Adrenal gland (tissue), 12 donors: ENCODE results near the gene CTBP2. TPM values are rescaled to one million over a fixed set of nuclear protein-coding genes. Genes with fewer than 3 reads are reported as not detected.

ENCODE experiments used
- DNase-seq, 7 donors: peaks; one replicate each; pipeline ENCODE4 v3.0.0-alpha.2; 2019 to 2020
- H3K27ac ChIP-seq, 5 donors: fragments of 200-600 bp; sonication (generic) in 4 of 5; 1 replicate in 3 of 5; 2 replicates in 2 of 5; pipeline versions ENCODE4 v1.5.1 to v1.8.0; 2016 to 2020; ENCODE audit warnings: mild to moderate bottlenecking in 1 of 5
- H3K27me3 ChIP-seq: fragments of 200-600 bp; 2 replicates; pipeline ENCODE4 v1.8.0; 2021
- H3K36me3 ChIP-seq, 2 donors: fragments of 200-600 bp; replicated peaks in 1 of 2; 1 replicate in 1 of 2; 2 replicates in 1 of 2; pipeline versions ENCODE4 v1.5.1 to v1.8.0; 2018 to 2022
- H3K4me1 ChIP-seq, 2 donors: fragments of 200-600 bp; replicated peaks in 1 of 2; 1 replicate in 1 of 2; 2 replicates in 1 of 2; pipeline versions ENCODE4 v1.5.1 to v1.8.0; 2018 to 2021
- H3K4me3 ChIP-seq, 4 donors: fragments of 200-600 bp; sonication (generic) in 3 of 4; one replicate each; pipeline ENCODE4 v1.5.1; 2016 to 2018
- H3K9me3 ChIP-seq, 3 donors: fragments of 200-600 bp; sonication (generic) in 1 of 3; replicated peaks in 1 of 3; 1 replicate in 2 of 3; 2 replicates in 1 of 3; pipeline versions ENCODE4 v1.5.1 to v1.8.0; 2016 to 2021
- CTCF ChIP-seq, 6 experiments: fragments of 450-650 bp in 4 of 6; fragments of 200-600 bp in 2 of 6; sonication (generic) in 1 of 6; IDR thresholded peaks; 1 replicate in 5 of 6; 2 replicates in 1 of 6; pipeline versions ENCODE4 v1.5.1 to v1.8.0; 2016 to 2021; ENCODE audit warnings: antibody characterized with exemption in 6 of 6, mild to moderate bottlenecking in 2 of 6, moderate library complexity in 1 of 6
- POLR2A ChIP-seq, 2 donors: fragments of 450-650 bp; IDR thresholded peaks; one replicate each; pipeline ENCODE4 v1.6.1; 2017; ENCODE audit warnings: antibody characterized with exemption in 2 of 2, mild to moderate bottlenecking in 2 of 2, moderate library complexity in 1 of 2
- WGBS, 4 donors: extraction: QIAGEN DNeasy Blood & Tissue Kit in 2 of 4; methylation state at CpG; one replicate each; pipeline versions ENCODE4 v1.1.5 to v1.1.7; 2013 to 2017; 5-methylcytosine and 5-hydroxymethylcytosine counted together
- intact Hi-C, 2 donors: fragments of 100-400 bp; cut with DNase I; formaldehyde crosslinking; loops; one replicate each; pipeline versions ENCODE4 v1.14.1 to v1.15.0; 2022 to 2023
- polyA plus RNA-seq, 3 donors: library from polyadenylated mRNA; stranded (reverse); fragments of 200-250 nt in 2 of 3; fragments of 350-450 nt in 1 of 3; fragmentation: Illumina TruSeq in 1 of 3; extraction: RNeasy Lipid Tissue Mini Kit (QIAGEN cat#74804) in 1 of 3; gene quantifications; one replicate each; pipeline ENCODE4 v1.2.3, GENCODE V29; 2013 to 2014
- total RNA-seq, 9 donors: library from RNA; depleted of rRNA in 4 of 9; stranded (reverse); fragments of >200 nt in 4 of 9; fragments of 120-200 nt in 1 of 9; fragmentation: NEBNext Ultra II Directional in 1 of 9; extraction: Animal tissue kit (Norgen Biotek cat#: 25700) in 1 of 9; gene quantifications; one replicate each; pipeline versions ENCODE4 v1.1.0 to v1.2.4, GENCODE V29; 2013 to 2023
- donor health status: healthy with polysubstance abuse.
- donor health status: Bipolar disorder and iron deficiency.
- donor health status: DM: yes; HTN: yes; CAD: no.
- donor health status: DM: no; HTN: no; CAD: no.
- donor health status: DM: no; HTN: no; CAD: no.
- donor health status: DM: yes; HTN: yes; CAD: no.

The CTBP2 gene
- total and polyA plus RNA-seq, 12 donors: 25.3 to 66.5 (median 45.7) TPM

DNA sequence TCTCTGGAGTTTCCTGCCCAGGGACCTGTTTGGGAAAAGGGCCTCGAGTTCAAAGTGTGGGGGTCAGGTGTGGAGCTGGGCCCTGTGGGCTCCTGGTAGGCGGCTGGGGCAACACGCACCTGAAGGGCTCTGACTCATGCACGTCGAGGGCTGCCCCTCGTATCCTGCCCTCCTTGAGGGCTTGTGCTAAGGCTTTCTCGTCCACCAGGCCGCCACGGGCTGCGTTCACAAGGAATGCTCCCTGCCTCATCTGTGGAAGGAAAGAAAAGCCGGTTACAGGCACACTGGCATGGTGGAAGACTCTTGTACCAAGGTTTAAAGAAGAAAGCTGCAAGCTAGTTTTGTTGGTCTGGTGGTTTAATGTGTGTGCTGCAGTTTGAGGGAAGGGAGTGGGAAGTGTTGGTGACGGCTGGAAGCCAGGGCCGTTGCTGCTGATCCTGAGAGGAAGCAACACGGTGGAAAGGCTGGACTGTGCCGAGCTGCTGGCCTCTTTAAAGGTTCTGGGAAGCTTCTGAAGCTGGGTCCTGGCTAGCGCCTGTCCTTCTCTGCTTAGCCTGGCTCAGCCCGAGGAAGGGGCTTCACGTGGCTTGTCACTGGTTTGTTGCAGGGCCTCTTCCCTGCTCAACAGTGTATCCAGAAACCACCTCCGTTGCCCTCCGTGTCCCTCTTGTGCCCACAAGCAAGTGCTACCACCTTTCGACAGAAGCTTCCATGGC lies 166.5 kb downstream of the CTBP2 start:
- no peaks in the 10 kb centered on the region for H3K9me3 ChIP-seq
- no peak for TF ChIP-seq POLR2A (IDR thresholded peaks at IDR 0.05)
- TF ChIP-seq CTCF (IDR thresholded peaks at IDR 0.05): no peak
- peaks cover 4 to 17% of the 10 kb centered on the region in 2 donors for H3K4me1 ChIP-seq
- no peak overlapping the region for H3K27ac ChIP-seq
- peaks cover 0 to 86% of the 10 kb centered on the region in 2 donors for H3K36me3 ChIP-seq
- peak in 5 of 7 donors; percentile 9 to 55 (median 20) for DNase-seq
- H3K4me3 ChIP-seq: no peak overlapping the region
- intact Hi-C loops: loop anchor here (5.0 to 10.0 kb wide), 2 partner anchors 61 to 68 kb away; no protein-coding TSS in a partner anchor
- no peaks in the 10 kb centered on the region for H3K27me3 ChIP-seq
- 79 to 86% (median 84%) methylated on average over 13 to 21 of the region's 21 CpGs for WGBS, 4 donors

GRCh38 chr10:124993345-124993708 lies 167.0 kb downstream of the CTBP2 start:
- DNase-seq: peak in 1 of 7 donors; percentile 3
- intact Hi-C loops: loop anchor here (5.0 to 10.0 kb wide), 2 partner anchors 61 to 69 kb away; no protein-coding TSS in a partner anchor
- no peaks in the 10 kb centered on the region for H3K27me3 ChIP-seq
- no peak overlapping the region for H3K27ac ChIP-seq
- WGBS, 4 donors: 90 to 96% (median 92%) methylated on average over 4 of the region's 4 CpGs
- peaks cover 0 to 11% of the 10 kb centered on the region in 2 donors for H3K4me1 ChIP-seq
- H3K36me3 ChIP-seq: peaks cover 0 to 85% of the 10 kb centered on the region in 2 donors
- TF ChIP-seq POLR2A (IDR thresholded peaks at IDR 0.05): no peak
- H3K9me3 ChIP-seq: no peaks in the 10 kb centered on the region
- no peak overlapping the region for H3K4me3 ChIP-seq

GRCh38 chr10:124992462-124993344 lies 167.7 kb downstream of the CTBP2 start:
- Histone ChIP-seq H3K36me3 (peaks cover 0 to 85% of the 10 kb centered on the region in 2 donors), H3K27ac (peak overlapping the region in 2 of 5 donors; percentile 44 to 54), H3K27me3 (no peaks in the 10 kb centered on the region), H3K4me3 (no peak overlapping the region), H3K4me1 (peaks cover 0 to 11% of the 10 kb centered on the region in 2 donors), H3K9me3 (no peaks in the 10 kb centered on the region)
- peak; percentile 66 to 90 (median 85) for TF ChIP-seq CTCF (IDR thresholded peaks at IDR 0.05)
- no peak for TF ChIP-seq POLR2A (IDR thresholded peaks at IDR 0.05)
- intact Hi-C loops: loop anchor here (5.0 to 10.0 kb wide), 2 partner anchors 62 to 70 kb away; no protein-coding TSS in a partner anchor
- WGBS, 4 donors: 54 to 60% (median 58%) methylated on average over 18 to 20 of the region's 20 CpGs
- peak; percentile 79 to 92 (median 86) for DNase-seq

GRCh38 chr10:124991835-124992234 lies 168.5 kb downstream of the CTBP2 start:
- Histone ChIP-seq H3K4me1 (peaks cover 0 to 13% of the 10 kb centered on the region in 2 donors), H3K27ac (no peak overlapping the region), H3K9me3 (no peaks in the 10 kb centered on the region), H3K4me3 (no peak overlapping the region), H3K36me3 (peaks cover 0 to 83% of the 10 kb centered on the region in 2 donors), H3K27me3 (no peaks in the 10 kb centered on the region)
- intact Hi-C loops: loop anchor here (5.0 to 10.0 kb wide), 2 partner anchors 63 to 70 kb away; no protein-coding TSS in a partner anchor
- DNase-seq: peak in 1 of 7 donors; percentile 45
- 86 to 95% (median 91%) methylated on average over 4 of the region's 4 CpGs for WGBS, 4 donors
- TF ChIP-seq CTCF (IDR thresholded peaks at IDR 0.05): no peak
- no peak for TF ChIP-seq POLR2A (IDR thresholded peaks at IDR 0.05)
